Parathyroid adenoma (tissue), 2 donors: ENCODE results near the gene SALL2.

Source experiments
- H2AFZ ChIP-seq: fragments of 300-600 bp; sonication (generic); one replicate; pipeline ENCODE4 v1.7.0; 2017; ENCODE audit warnings: antibody characterized with exemption, mild to moderate bottlenecking
- H3K27ac ChIP-seq: fragments of 300-600 bp; sonication (generic); one replicate; pipeline ENCODE4 v1.7.0; 2017
- H3K27me3 ChIP-seq: fragments of 300-600 bp; sonication (generic); one replicate; pipeline ENCODE4 v1.7.0; 2017; ENCODE audit warnings: low read length; ENCODE audit not compliant: control insufficient read depth, insufficient read depth
- H3K36me3 ChIP-seq: fragments of 300-600 bp; sonication (generic); one replicate; pipeline ENCODE4 v1.7.0; 2017; ENCODE audit warnings: low read length; ENCODE audit not compliant: control insufficient read depth, insufficient read depth
- H3K4me1 ChIP-seq: fragments of 300-600 bp; sonication (generic); one replicate; pipeline ENCODE4 v1.7.0; 2017; ENCODE audit warnings: control low read depth
- H3K4me2 ChIP-seq: fragments of 300-600 bp; sonication (generic); one replicate; pipeline ENCODE4 v1.7.0; 2017; ENCODE audit warnings: low read length
- H3K4me3 ChIP-seq: fragments of 300-600 bp; sonication (generic); one replicate; pipeline ENCODE4 v1.7.0; 2017; ENCODE audit warnings: low read depth, low read length
- H3K79me2 ChIP-seq: fragments of 300-600 bp; sonication (generic); one replicate; pipeline ENCODE4 v1.7.0; 2017; ENCODE audit warnings: control low read depth
- H3K9ac ChIP-seq: fragments of 300-600 bp; sonication (generic); one replicate; pipeline ENCODE4 v1.7.0; 2017; ENCODE audit warnings: mild to moderate bottlenecking
- H3K9me3 ChIP-seq: fragments of 300-600 bp; sonication (generic); one replicate; pipeline ENCODE4 v1.7.0; 2017; ENCODE audit warnings: low read length; ENCODE audit not compliant: control insufficient read depth
- TF ChIP-seq, protein P1 (sequence below): fragments of 300-600 bp; sonication (generic); IDR thresholded peaks from one replicate; pipeline ENCODE4 v1.7.0; 2017; ENCODE audit warnings: antibody characterized with exemption, mild to moderate bottlenecking
- donor health status: primary hyperparathyroidism.

SALL2 gene

DNA sequence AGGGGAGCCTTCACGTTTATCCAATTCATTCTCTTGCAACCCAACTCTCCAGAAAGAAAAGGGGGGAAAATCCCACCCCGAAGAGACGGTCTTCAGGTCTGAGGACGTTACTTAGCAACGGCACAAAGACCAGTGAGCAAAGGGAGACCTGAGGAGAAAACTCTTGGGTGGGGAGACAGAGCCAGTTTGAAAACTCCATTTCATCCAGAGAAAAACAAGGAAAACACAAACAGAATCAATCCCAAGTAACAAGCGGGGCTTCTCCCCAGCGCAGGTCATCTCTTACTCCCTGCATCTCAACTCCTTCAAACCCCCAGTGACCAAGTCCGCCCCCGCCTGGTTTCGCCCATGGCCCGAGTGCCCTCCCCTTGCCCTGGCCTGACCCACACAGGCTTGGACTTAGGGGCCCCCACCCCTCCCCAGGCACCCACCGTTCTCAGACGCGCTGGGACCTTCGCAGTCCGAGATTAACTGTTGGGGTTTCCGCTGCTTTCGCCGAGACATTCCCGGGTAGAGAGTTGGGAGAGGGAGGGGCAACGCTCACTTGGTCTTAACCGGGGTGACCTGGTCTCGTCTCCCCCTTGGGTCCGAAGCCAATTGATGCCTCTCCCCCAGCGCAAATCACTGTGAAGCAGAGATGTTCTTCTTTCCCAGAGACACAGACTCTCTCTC lies 10.4 kb upstream of the SALL2 start:
- Histone ChIP-seq H3K9ac (no peak overlapping the region), H2AFZ (peak overlapping the region; percentile 74), H3K36me3 (no peaks in the 10 kb centered on the region), H3K4me2 (peak overlapping the region; percentile 60), H3K9me3 (no peaks in the 10 kb centered on the region), H3K79me2 (no peaks in the 10 kb centered on the region), H3K27ac (no peak overlapping the region), H3K27me3 (no peaks in the 10 kb centered on the region), H3K4me1 (peaks cover 7% of the 10 kb centered on the region), H3K4me3 (peak overlapping the region; percentile 56)
- TF ChIP-seq, protein P1, sequence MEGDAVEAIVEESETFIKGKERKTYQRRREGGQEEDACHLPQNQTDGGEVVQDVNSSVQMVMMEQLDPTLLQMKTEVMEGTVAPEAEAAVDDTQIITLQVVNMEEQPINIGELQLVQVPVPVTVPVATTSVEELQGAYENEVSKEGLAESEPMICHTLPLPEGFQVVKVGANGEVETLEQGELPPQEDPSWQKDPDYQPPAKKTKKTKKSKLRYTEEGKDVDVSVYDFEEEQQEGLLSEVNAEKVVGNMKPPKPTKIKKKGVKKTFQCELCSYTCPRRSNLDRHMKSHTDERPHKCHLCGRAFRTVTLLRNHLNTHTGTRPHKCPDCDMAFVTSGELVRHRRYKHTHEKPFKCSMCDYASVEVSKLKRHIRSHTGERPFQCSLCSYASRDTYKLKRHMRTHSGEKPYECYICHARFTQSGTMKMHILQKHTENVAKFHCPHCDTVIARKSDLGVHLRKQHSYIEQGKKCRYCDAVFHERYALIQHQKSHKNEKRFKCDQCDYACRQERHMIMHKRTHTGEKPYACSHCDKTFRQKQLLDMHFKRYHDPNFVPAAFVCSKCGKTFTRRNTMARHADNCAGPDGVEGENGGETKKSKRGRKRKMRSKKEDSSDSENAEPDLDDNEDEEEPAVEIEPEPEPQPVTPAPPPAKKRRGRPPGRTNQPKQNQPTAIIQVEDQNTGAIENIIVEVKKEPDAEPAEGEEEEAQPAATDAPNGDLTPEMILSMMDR, result no peak

DNA sequence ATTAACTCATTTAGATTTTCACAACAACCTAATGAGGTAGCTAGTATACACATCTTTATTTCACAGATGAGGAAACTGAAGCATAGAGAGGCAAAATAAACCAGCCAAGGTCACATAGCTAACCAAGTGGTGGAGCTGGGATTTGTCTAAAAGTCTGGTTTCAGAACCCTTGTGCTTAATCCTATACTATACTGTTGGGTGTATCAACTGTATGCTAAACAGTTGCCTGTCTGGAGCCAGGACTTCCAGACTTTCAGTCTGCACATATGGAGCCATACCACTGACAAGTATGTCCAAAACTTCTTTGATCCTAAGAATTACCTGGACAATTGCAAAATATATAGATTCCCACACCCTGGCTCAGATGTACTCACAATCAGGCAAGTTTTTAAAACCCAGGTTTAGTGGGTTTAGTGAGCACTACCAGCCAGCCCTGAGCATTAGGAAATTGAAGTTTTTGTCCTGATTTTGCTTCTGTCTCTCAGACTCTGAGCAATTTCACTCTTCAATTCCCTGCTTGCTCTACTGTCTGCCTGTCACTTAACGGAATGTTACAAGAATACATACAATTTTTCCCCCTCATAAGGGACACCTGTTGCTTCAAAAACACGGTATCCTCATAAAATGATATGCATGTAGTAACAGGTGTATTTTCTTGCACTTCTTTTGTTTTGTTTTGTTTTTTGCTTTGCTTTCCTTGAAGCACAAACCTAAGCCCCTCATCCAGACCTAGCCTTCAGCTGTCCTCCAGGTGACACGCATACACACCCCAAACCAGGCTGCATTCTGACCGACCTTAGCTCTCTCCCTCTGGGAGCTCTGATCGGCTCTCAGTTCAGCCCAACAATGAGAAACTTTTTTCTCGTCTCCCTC lies 9.6 kb upstream of the SALL2 start:
- TF ChIP-seq, protein P1, result no peak
- Histone ChIP-seq H3K36me3 (no peaks in the 10 kb centered on the region), H3K4me2 (peak overlapping the region; percentile 60), H3K27ac (no peak overlapping the region), H3K79me2 (no peaks in the 10 kb centered on the region), H3K9me3 (no peaks in the 10 kb centered on the region), H2AFZ (peak overlapping the region; percentile 74), H3K9ac (no peak overlapping the region), H3K4me1 (peaks cover 7% of the 10 kb centered on the region), H3K4me3 (peak overlapping the region; percentile 56), H3K27me3 (no peaks in the 10 kb centered on the region)

DNA sequence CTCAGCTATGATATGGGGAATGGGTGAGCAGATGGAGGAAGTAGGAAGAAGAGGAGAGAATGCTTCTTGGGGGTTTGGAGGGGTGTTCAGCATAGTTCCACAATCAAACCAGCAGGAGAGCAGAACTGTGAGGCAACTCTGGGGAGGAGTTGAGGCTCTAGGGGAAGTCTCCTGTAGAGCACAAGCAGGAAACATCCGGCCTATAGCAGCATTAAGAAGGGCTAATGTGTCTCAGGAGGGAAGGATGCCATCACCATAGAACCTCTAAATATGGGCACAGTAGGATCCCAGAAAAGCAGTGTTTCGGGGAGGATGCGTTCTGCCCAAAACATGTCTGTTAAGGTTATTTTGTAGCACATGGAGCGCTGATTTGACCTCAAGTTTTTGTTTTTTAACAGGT lies 8.4 kb upstream of the SALL2 start:
- TF ChIP-seq, protein P1, result no peak
- Histone ChIP-seq H3K4me2 (no peak overlapping the region), H3K36me3 (no peaks in the 10 kb centered on the region), H3K4me1 (peaks cover 7% of the 10 kb centered on the region), H3K4me3 (no peak overlapping the region), H3K9ac (no peak overlapping the region), H3K27ac (no peak overlapping the region), H2AFZ (no peak overlapping the region), H3K79me2 (no peaks in the 10 kb centered on the region), H3K27me3 (no peaks in the 10 kb centered on the region), H3K9me3 (no peaks in the 10 kb centered on the region)

DNA sequence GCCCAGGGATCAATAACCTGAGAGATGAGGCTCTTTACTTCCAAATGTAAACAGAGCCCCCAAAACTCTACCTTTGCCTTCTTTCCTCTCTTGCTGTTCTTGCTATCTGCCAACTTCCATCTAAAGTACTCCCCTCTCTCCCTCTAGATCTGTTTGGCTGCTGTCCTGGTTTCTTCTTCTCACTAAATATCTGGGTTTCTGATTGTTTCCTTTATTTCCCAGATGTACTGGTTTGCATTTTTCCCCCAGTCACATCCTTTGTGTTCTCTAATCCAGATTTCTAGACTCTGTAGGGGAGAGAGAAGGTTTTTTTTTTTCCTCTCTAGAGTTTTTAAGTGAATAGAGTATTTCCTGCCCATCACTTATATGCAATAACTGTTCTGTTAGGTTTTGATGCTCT lies 7.1 kb upstream of the SALL2 start:
- Histone ChIP-seq H3K27me3 (no peaks in the 10 kb centered on the region), H3K4me3 (no peak overlapping the region), H3K27ac (no peak overlapping the region)

More for the DNA sequence above, 7.1 kb upstream of the SALL2 start:
- Histone ChIP-seq H3K4me1 (peaks cover 7% of the 10 kb centered on the region), H3K36me3 (no peaks in the 10 kb centered on the region), H3K4me2 (no peak overlapping the region), H3K9ac (no peak overlapping the region), H2AFZ (no peak overlapping the region), H3K9me3 (no peaks in the 10 kb centered on the region), H3K79me2 (no peaks in the 10 kb centered on the region)
- TF ChIP-seq, protein P1, result no peak
